ENCODE measurements around the gene SPOCK1. TPM values are rescaled to one million over a fixed set of nuclear protein-coding genes. Genes with fewer than 3 reads are reported as not detected.
"Not testable (repeated sequence)": the region's sequence is repeated elsewhere in the genome, so short reads cannot be mapped to it uniquely, and the experiment has no call there.

The SPOCK1 gene
- total and polyA plus RNA-seq, 2 experiments from 2014 or later: 5.6 to 10.1 TPM

DNA sequence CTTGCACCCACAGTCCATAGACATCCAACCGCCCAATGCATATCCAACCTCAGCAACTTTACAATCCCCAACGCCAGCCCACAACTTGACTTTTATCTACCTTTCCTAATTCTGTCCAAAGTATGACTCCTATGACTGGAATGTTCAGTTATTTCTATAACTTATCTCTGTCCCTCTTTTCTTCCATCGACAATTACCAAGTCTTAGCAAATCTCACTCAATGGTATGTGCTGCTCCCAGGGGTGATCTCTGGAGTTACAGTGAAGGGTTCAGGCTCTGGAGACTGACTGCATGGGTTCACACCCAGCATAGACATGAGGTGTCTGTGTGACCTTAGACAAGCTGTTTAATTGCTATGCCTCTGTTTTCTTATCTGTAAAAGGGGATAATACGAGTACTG, 106.9 kb downstream of the SPOCK1 start:
- 80% methylated on average over 4 of the region's 4 CpGs for WGBS (ENCODE audit: low lambda C conversion rate, missing lambda C conversion rate)
- H4K20me1 ChIP-seq (ENCODE audit: insufficient read depth, poor library complexity, severe bottlenecking): no peaks in the 10 kb centered on the region

DNA sequence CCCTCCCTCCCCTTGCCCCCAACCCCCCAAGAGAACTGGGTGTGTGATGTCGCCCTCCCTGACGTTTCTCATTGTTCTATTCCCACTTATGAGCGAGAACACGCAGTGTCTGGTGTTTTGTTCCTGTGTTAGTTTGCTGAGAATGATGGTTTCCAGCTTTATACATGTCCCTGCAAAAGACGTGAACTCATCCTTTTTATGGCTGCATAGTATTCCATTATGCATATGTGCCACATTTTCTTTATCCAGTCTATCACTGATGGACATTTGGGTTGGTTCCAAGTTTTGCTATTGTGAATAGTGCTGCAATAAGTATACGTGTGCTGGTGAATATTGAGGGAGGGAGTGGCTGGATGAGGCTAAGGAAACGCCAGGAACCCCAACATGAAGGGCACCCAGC, 108.1 kb downstream of the SPOCK1 start:
- not testable (repeated sequence) for H3K79me2 ChIP-seq; H3K4me3 ChIP-seq; H3K27ac ChIP-seq; H3K36me3 ChIP-seq (replicated peaks; ENCODE audit: insufficient read depth, low read depth); H3K27me3 ChIP-seq; H3K9me3 ChIP-seq (ENCODE audit: low read depth); H2AFZ ChIP-seq; H4K20me1 ChIP-seq (ENCODE audit: insufficient read depth, poor library complexity, severe bottlenecking); DNase-seq (ENCODE audit: low spot score); H3K4me2 ChIP-seq; H3K9me2 ChIP-seq (replicated peaks; ENCODE audit: insufficient read depth); H3K4me1 ChIP-seq (ENCODE audit: insufficient read depth)
- WGBS (ENCODE audit: low lambda C conversion rate, missing lambda C conversion rate): 94% methylated on average over 7 of the region's 7 CpGs

More for the DNA sequence above, 106.9 kb downstream of the SPOCK1 start:
- TF ChIP-seq EZH2 (IDR thresholded peaks at IDR 0.05; ENCODE audit: borderline replicate concordance) (no peak), EZH2phosphoT487 (IDR thresholded peaks at IDR 0.05; ENCODE audit: low read depth, severe bottlenecking, unreplicated experiment) (no peak)
- TF ChIP-seq, protein P1, sequence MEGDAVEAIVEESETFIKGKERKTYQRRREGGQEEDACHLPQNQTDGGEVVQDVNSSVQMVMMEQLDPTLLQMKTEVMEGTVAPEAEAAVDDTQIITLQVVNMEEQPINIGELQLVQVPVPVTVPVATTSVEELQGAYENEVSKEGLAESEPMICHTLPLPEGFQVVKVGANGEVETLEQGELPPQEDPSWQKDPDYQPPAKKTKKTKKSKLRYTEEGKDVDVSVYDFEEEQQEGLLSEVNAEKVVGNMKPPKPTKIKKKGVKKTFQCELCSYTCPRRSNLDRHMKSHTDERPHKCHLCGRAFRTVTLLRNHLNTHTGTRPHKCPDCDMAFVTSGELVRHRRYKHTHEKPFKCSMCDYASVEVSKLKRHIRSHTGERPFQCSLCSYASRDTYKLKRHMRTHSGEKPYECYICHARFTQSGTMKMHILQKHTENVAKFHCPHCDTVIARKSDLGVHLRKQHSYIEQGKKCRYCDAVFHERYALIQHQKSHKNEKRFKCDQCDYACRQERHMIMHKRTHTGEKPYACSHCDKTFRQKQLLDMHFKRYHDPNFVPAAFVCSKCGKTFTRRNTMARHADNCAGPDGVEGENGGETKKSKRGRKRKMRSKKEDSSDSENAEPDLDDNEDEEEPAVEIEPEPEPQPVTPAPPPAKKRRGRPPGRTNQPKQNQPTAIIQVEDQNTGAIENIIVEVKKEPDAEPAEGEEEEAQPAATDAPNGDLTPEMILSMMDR (IDR thresholded peaks at IDR 0.05; ENCODE audit: poor library complexity): no peak
- Histone ChIP-seq H3K27ac (no peak overlapping the region), H2AFZ (no peak overlapping the region), H3K4me1 (ENCODE audit: insufficient read depth) (no peaks in the 10 kb centered on the region), H3K4me2 (no peak overlapping the region), H3K27me3 (peaks cover 4% of the 10 kb centered on the region), H3K9me2 (replicated peaks; ENCODE audit: insufficient read depth) (no peaks in the 10 kb centered on the region), H3K9me3 (ENCODE audit: low read depth) (no peaks in the 10 kb centered on the region), H3K4me3 (no peak overlapping the region), H3K36me3 (replicated peaks; ENCODE audit: insufficient read depth, low read depth) (no peaks in the 10 kb centered on the region), H3K79me2 (no peaks in the 10 kb centered on the region)
- no peak for DNase-seq (ENCODE audit: low spot score)

DNA sequence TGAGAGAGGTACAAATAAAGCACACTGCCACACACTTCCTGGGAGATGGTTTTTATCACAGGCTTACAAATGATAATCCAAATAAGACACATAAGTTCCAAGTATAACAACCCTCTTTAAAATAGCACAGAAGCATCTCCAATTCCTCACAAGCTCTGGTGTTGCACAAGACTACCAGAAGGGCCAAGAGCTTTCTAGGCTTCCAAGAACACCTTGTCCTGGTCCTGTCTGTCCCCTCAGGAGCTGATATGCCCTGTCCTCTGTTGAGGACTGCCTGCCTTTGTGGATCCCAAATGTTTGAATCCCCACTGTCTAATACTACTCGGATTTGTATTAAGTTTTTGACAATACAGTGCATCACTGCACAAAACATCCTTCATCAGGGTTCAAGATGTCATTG, 110.1 kb downstream of the SPOCK1 start:
- DNase-seq (ENCODE audit: low spot score): no peak
- Histone ChIP-seq H3K27ac (no peak overlapping the region), H3K27me3 (peaks cover 4% of the 10 kb centered on the region), H3K4me2 (no peak overlapping the region), H3K9me2 (replicated peaks; ENCODE audit: insufficient read depth) (no peaks in the 10 kb centered on the region), H4K20me1 (ENCODE audit: insufficient read depth, poor library complexity, severe bottlenecking) (no peaks in the 10 kb centered on the region), H3K9me3 (ENCODE audit: low read depth) (no peaks in the 10 kb centered on the region), H3K4me3 (no peak overlapping the region), H3K79me2 (no peaks in the 10 kb centered on the region), H3K36me3 (replicated peaks; ENCODE audit: insufficient read depth, low read depth) (no peaks in the 10 kb centered on the region), H2AFZ (no peak overlapping the region), H3K4me1 (ENCODE audit: insufficient read depth) (no peaks in the 10 kb centered on the region)
- no peak for TF ChIP-seq EZH2 (IDR thresholded peaks at IDR 0.05; ENCODE audit: borderline replicate concordance)
- TF ChIP-seq EZH2phosphoT487 (IDR thresholded peaks at IDR 0.05; ENCODE audit: low read depth, severe bottlenecking, unreplicated experiment): no peak
- TF ChIP-seq, protein P1 (IDR thresholded peaks at IDR 0.05; ENCODE audit: poor library complexity): no peak
- 50% methylated on average over 1 of the region's 1 CpG for WGBS (ENCODE audit: low lambda C conversion rate, missing lambda C conversion rate)

DNA sequence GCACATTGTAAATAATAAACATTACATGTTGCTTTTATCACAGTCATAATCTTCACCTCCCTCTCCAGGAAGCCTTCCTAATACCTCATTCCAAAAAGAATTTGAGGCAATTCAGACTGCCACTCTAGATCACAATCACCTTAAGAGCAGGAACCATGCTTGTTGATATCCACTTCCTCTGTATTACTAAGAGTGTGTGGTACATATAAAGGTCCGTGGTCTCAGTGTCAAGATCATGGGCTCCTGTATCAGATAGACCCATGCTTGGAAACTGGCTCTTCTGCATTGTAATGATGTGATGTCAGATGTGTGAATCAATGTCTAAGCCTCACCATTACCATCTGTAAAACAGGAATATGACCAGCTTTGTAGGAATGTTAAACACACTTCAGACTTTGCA, 114.1 kb downstream of the SPOCK1 start:
- Histone ChIP-seq H3K4me2 (no peak overlapping the region), H4K20me1 (ENCODE audit: insufficient read depth, poor library complexity, severe bottlenecking) (no peaks in the 10 kb centered on the region), H3K36me3 (replicated peaks; ENCODE audit: insufficient read depth, low read depth) (no peaks in the 10 kb centered on the region), H3K9me3 (ENCODE audit: low read depth) (no peaks in the 10 kb centered on the region), H3K27me3 (peaks cover 4% of the 10 kb centered on the region), H2AFZ (no peak overlapping the region), H3K9me2 (replicated peaks; ENCODE audit: insufficient read depth) (no peaks in the 10 kb centered on the region), H3K4me3 (no peak overlapping the region), H3K79me2 (no peaks in the 10 kb centered on the region), H3K4me1 (ENCODE audit: insufficient read depth) (no peaks in the 10 kb centered on the region), H3K27ac (no peak overlapping the region)
- TF ChIP-seq, protein P1 (IDR thresholded peaks at IDR 0.05; ENCODE audit: poor library complexity): no peak
- TF ChIP-seq EZH2phosphoT487 (IDR thresholded peaks at IDR 0.05; ENCODE audit: low read depth, severe bottlenecking, unreplicated experiment): no peak
- TF ChIP-seq EZH2 (IDR thresholded peaks at IDR 0.05; ENCODE audit: borderline replicate concordance): no peak
- no peak for DNase-seq (ENCODE audit: low spot score)
- WGBS (ENCODE audit: low lambda C conversion rate, missing lambda C conversion rate): 90% methylated on average over 1 of the region's 1 CpG

All from hepatocyte (in vitro differentiated cells).